PC-3 (cell line): ENCODE data around the gene FRMD6.

Source experiments
- CTCF ChIP-seq: fragments of 300-600 bp; sonication (generic); conservative IDR thresholded peaks from 2 replicates; pipeline ENCODE4 v1.5.1; 2017; ENCODE audit warnings: antibody characterized with exemption, low read depth, mild to moderate bottlenecking, low read length
- EZH2phosphoT487 ChIP-seq: fragments of 300-600 bp; sonication (generic); IDR thresholded peaks from 2 replicates; pipeline ENCODE4 v1.6.1; 2018; ENCODE audit warnings: mild to moderate bottlenecking, antibody characterized with exemption, low read length, borderline replicate concordance

- TF ChIP-seq CTCF (no peak), EZH2phosphoT487 (no peak)
Observed at GRCh38 chr14:51628238-51628637, 23.5 kb upstream of the FRMD6 start.
